BJ (cell line): ENCODE measurements around the gene TAX1BP1. TPM values are rescaled to one million over a fixed set of nuclear protein-coding genes. Genes with fewer than 3 reads are reported as not detected.

ENCODE experiments used
- polyA plus RNA-seq: library from polyadenylated mRNA; depleted of rRNA; stranded (reverse); fragments of >200 nt; gene quantifications from 2 replicates; pipeline ENCODE4 v1.2.3, GENCODE V29; 2011; rRNA removed

Gene TAX1BP1
- polyA plus RNA-seq, 1 experiment, result 93.6 TPM

Other genes starting within 250 kb of the TAX1BP1 start
- gene HIBADH, start 77.3 kb upstream of the TAX1BP1 start, polyA plus RNA-seq, result 42.4 and 70.4 TPM in 2 replicates